GM12873 (cell line): ENCODE measurements around the gene FNDC4.

Experiments
- CTCF ChIP-seq: IDR thresholded peaks from 2 replicates; pipeline ENCODE4 v1.5.1; 2012; ENCODE audit warnings: low read depth, mild to moderate bottlenecking, moderate library complexity, low read length, control low read depth; ENCODE audit not compliant: insufficient read depth; ENCODE audit errors: missing control alignments

Gene FNDC4

DNA sequence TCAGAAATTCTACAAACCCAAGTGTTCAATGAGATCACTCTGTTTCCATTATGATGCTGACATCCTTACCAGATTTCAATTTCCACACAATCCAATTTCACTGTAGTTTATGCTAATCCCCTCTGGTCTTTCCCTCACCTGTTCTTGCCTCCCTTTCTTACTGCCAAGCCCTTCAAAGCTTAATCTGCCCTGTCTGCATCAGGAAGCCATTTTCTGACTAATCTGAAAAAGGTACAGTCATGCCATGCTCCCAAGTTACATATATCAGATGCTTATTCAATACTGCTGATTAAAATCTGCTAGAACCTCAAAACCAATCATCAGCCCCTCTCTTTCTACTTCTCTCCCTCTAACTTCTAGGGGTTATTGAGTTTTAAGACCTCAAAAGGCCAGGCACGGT, 43.9 kb downstream of the FNDC4 start:
- no peak for TF ChIP-seq CTCF

- TF ChIP-seq CTCF: no peak
Measured at GRCh38 chr2:27448381-27448780, 46.6 kb downstream of the FNDC4 start.

DNA sequence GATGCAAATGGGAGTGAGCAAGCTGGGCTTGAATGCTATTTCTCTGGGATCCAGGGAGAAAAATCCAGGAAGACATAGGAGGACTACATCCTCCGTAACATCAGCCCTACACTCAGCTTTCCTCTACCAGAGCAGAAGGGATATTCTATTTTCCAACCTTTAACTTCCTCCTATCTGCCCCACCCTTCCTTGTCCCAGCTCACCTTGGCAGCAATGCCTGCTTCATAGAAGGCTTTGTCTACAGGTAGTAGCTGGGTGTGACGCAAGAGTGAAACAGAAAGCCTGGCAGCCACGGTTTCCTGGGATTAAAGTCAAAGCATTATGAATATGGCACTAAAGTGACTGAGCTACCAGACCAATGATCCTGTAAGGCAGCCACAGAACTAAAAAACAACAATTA, 48.9 kb downstream of the FNDC4 start:
- TF ChIP-seq CTCF: no peak

- TF ChIP-seq CTCF: no peak
Measured at GRCh38 chr2:27445615-27446014, 49.4 kb downstream of the FNDC4 start.

- no peak for TF ChIP-seq CTCF
Measured at GRCh38 chr2:27445155-27445554, 49.8 kb downstream of the FNDC4 start.

- no peak for TF ChIP-seq CTCF
Measured at GRCh38 chr2:27442920-27443282, 52.1 kb downstream of the FNDC4 start.

DNA sequence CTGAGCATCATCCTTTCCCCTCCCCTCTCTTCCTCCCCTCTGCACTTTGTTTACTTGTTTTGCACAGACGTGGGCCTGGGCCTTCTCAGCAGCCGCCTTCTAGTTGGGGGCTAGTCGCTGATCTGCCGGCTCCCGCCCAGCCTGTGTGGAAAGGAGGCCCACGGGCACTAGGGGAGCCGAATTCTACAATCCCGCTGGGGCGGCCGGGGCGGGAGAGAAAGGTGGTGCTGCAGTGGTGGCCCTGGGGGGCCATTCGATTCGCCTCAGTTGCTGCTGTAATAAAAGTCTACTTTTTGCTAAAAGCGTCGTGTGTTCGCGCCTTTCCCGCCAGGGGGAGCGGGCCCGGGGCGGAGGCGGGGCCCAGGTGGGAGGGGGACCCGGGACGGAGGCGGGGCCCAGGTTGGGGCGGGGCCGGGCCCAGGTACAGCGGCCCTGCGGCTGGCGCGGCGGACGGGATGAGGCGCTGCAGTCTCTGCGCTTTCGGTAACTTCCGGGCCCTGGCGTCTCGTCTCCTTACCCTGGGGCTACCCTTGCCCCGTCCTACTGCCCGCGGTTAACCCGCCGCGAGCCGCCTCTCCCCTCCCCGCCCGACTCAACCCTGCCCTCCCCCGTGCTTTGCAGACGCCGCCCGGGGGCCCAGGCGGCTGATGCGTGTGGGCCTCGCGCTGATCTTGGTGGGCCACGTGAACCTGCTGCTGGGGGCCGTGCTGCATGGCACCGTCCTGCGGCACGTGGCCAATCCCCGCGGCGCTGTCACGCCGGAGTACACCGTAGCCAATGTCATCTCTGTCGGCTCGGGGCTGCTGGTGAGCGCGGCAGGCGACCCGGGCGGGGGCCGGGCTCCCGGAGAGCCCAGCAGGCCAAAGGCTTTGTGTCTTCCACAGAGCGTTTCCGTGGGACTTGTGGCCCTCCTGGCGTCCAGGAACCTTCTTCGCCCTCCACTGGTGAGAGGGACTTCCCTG, 52.8 kb downstream of the FNDC4 start, which contains the start of gene KRTCAP3:
KRTCAP3 (plus strand) TSS at position 424 of the 962 bp plus-strand sequence; CDS start at position 456, 32 bp downstream.
- TF ChIP-seq CTCF: no peak
